GM10847 (cell line): Measurements from ENCODE around the gene ZBTB7A.
A peak's percentile ranks its signal among the peaks of the same experiment; 100 is the strongest.

Source experiments
- POLR2A ChIP-seq: IDR thresholded peaks from 2 replicates; pipeline ENCODE4 v1.6.1; 2011; ENCODE audit not compliant: insufficient read length; ENCODE audit errors: extremely low read depth

ZBTB7A gene

DNA sequence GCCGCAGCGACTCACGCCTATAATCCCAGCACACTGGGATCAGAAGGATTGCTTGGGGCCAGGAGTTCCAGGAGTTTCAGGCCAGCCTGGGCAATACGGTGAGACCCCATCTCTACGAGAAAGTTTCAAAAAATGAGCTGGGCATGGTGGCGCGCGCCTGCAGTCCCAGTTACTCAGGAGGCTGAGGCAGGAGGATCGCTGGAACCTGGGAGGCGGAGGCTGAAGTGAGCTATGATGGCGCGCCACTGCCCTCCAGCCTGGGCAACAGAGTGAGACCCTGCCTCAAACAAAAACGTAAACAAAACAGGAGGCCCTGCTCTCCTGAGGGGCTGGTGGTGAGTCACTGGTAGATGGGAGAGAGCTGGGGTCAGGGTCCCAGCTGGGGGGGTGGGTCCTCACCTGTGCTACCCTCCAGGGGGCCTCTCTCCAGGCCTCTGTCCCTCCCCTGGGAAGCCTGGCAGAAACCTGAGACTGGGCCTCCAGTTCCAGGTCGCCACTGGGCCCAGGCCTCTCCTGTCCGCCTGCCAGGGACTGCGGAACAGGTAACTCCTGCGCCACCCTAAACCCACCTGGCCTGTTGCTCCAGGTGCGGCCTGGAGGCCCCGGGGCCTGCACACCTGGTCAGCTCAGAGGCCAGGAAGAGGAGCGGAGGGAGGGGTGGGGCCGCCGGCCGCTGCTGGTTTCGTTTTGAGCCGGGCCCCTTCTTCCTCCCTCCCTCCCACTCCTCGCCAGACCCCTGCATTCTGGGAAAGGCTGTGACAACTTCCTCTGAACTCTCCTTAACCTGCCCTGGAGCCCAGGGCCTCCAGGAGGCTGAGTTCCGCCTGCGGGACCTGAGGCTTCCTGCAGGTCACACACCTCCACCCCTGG, 17.2 kb upstream of the ZBTB7A start:
- TF ChIP-seq POLR2A: no peak

- no peak for TF ChIP-seq POLR2A
These were observed 15.5 kb upstream of the ZBTB7A start for GRCh38 chr19:4082172-4082571.

DNA sequence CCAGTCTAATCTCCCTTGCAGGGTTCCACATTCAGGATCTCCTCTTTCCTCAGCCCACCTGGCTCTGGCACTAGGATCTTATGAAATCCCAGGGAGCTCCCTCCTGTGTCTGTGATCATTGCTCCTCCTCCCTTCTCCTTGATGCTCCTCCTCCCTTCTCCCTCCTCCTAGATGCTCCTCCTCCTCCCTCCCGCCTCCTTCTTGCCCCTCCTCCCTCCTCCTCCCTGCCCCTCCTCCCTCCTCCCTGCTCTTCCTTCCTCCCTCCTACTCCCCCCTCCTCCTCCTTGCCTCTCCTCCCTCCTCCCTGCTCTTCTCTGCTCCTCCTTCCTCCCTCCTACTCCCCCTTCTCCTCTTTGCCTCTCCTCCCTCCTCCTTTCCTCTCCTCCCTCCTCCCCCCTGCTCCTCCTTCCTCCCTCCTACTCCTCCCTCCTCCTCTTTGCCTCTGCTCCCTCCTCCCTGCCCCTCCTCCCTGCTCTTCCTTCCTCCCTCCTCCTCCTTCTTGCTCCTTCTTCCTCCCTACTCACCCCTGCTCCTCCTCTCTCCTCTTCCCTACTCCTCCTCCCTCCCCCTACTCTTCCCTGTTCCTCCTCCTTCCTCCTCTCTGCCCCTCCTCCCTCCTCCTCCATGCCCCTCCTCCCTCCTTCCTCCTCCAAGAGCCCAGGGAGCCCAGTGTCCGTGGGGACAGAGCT, 14.9 kb upstream of the ZBTB7A start:
- TF ChIP-seq POLR2A: no peak

GRCh38 chr19:4080473-4080872, 13.8 kb upstream of the ZBTB7A start:
- TF ChIP-seq POLR2A: no peak

GRCh38 chr19:4077800-4078684, 11.3 kb upstream of the ZBTB7A start:
- peak; percentile 45 for TF ChIP-seq POLR2A

GRCh38 chr19:4077007-4077374, 10.3 kb upstream of the ZBTB7A start:
- no peak for TF ChIP-seq POLR2A

- TF ChIP-seq POLR2A: no peak
These were observed 8.7 kb upstream of the ZBTB7A start for GRCh38 chr19:4075373-4075772.

GRCh38 chr19:4071610-4072009, 4.9 kb upstream of the ZBTB7A start:
- TF ChIP-seq POLR2A: no peak

GRCh38 chr19:4069331-4069959, 2.7 kb upstream of the ZBTB7A start:
- no peak for TF ChIP-seq POLR2A

DNA sequence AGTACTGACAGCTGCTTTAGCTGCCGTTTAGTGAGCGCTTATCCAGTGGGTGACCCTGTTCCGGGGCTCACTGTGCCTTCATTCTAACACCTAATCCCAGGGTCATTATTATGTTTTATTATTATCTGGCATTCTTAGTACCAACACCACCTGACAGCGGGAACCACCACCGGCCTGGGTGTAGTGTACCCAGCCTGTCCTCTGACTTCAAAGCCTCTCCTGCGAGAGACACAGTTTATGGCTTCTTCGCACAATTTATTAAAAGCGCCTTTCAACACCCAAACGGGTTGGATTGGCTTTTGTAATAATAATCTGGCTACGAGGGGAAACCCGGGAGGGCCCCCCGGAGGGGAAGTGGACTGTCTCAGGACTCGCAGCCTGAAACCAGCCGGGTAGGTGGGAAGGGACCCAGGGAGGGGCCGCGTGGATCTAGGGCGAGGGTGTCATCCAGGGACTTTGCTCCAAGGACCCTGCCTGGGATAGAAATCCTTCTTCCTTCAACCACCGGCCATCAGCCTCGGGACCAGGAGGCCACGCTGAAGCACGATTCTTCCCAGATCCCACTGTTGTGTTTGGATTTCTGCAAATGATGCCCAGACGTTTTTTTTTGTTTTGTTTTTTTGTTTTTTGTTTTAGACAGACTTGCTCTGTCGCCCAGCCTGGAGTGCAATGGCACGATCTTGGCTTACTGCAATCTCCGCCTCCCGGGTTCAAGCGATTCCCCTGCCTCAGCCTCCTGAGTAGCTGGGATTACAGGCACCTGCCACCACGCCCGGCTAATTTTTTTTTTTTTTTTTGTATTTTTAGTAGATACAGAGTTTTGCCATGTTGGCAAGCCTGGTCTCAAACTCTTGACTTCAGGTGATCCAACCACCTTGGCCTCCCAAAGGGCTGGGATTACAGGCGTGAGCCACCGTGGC, 1.6 kb upstream of the ZBTB7A start:
- TF ChIP-seq POLR2A: no peak

DNA sequence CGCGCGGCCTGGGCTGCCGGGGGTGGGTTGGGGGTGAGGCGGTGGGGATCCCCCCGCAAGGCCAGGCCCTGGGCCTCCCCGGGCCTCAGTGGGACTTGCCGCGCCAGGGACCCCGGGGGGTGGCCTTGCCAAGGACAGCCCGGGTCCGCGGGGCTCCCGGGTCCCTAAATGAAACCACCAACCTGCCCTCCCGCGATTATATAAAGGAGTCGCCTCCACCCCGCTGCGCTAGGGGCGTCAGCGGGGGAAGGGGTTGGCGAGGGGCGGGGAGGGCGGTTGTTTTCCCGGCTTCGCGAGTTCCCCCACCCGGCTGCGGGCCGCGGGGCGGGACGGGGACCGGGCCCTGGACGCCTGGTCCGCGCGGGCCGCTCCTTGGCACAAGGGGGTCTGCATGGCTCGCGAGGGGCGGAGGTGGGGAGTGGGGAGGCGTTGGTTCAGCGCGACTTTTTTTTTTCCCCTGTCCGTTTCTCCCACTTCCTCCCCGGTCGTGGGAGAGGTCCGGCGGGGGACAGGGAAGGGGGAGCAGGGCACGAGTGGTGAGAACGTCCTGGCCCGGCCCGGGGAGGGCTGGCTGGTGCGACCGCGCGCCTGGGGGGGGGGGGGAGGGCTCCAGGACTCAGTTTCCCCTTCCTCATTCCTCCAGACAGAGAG, 822 bp upstream of the ZBTB7A start:
- TF ChIP-seq POLR2A: no peak

DNA sequence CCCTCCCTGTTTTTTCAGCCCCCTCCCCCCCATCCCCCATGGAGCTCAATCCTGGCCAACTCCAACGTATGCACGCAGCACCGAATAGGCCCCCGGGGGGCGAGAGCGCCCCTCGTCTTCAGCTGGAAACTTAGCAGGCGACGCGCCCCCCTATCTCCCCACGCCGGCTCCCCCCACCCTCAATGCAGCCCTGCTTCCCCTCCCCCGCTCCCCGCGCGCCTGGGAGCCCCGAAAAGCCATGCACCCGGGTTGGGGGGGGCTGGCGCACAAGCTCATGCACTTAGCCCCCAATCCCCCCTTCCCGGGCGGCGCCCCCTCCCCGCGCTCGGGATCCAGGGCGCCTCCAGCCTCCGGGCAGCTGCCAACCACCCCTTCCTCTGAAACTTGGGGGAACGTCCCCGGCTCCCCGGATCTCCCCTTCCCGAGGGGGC, 508 bp downstream of the ZBTB7A start:
- TF ChIP-seq POLR2A: no peak

GRCh38 chr19:4065430-4066175, 1.1 kb downstream of the ZBTB7A start:
- TF ChIP-seq POLR2A: peak; percentile 21
